GM21576 (cell line): ENCODE results near the gene MCC.
"Not testable (repeated sequence)": the region's sequence is repeated elsewhere in the genome, so short reads cannot be mapped to it uniquely, and the experiment has no call there.

ENCODE experiments used
- ATAC-seq: cut with Tn5 transposase; IDR thresholded peaks from one replicate; pipeline ENCODE4 v1.9.1; 2021; ENCODE audit warnings: mild to moderate bottlenecking, moderate library complexity; ENCODE audit not compliant: unreplicated experiment

MCC gene

GRCh38 chr5:113491022-113491421 is 2.8 kb upstream of the MCC start:
- no peak for ATAC-seq

- no peak for ATAC-seq
Measured at GRCh38 chr5:113490317-113490716, 2.1 kb upstream of the MCC start.

GRCh38 chr5:113489299-113489698 is 1.0 kb upstream of the MCC start:
- no peak for ATAC-seq

- no peak for ATAC-seq
Measured at GRCh38 chr5:113488645-113489184, 462 bp upstream of the MCC start.

- no peak for ATAC-seq
Measured at GRCh38 chr5:113487416-113487780, 855 bp downstream of the MCC start.

GRCh38 chr5:113480243-113480642 is 8.0 kb downstream of the MCC start:
- ATAC-seq = no peak

- ATAC-seq = no peak
Measured at GRCh38 chr5:113478691-113479090, 9.6 kb downstream of the MCC start.

- no peak for ATAC-seq
Measured at GRCh38 chr5:113474100-113474728, 14.0 kb downstream of the MCC start.

- no peak for ATAC-seq
Measured at GRCh38 chr5:113463032-113463431, 25.2 kb downstream of the MCC start.

GRCh38 chr5:113457106-113457505 is 31.1 kb downstream of the MCC start:
- not testable (repeated sequence) for ATAC-seq

- ATAC-seq = no peak
Measured at GRCh38 chr5:113452941-113453340, 35.3 kb downstream of the MCC start.

- ATAC-seq = no peak
Measured at GRCh38 chr5:113451797-113452196, 36.5 kb downstream of the MCC start.

GRCh38 chr5:113450929-113451328 is 37.3 kb downstream of the MCC start:
- ATAC-seq = no peak

GRCh38 chr5:113450462-113450861 is 37.8 kb downstream of the MCC start:
- ATAC-seq = no peak

- ATAC-seq = no peak
Measured at GRCh38 chr5:113448252-113448651, 40.0 kb downstream of the MCC start.

- ATAC-seq = no peak
Measured at GRCh38 chr5:113447498-113448050, 40.7 kb downstream of the MCC start.

GRCh38 chr5:113446358-113446927 is 41.8 kb downstream of the MCC start:
- no peak for ATAC-seq

- ATAC-seq = no peak
Measured at GRCh38 chr5:113437111-113437510, 51.1 kb downstream of the MCC start.

GRCh38 chr5:113435575-113435974 is 52.7 kb downstream of the MCC start:
- no peak for ATAC-seq

- ATAC-seq = no peak
Measured at GRCh38 chr5:113434889-113435288, 53.4 kb downstream of the MCC start, which contains the start of gene TSSK1B. Gene TSSK1B (minus strand): TSS chr5:113434989. CDS start chr5:113434839, 150 bp downstream.

GRCh38 chr5:113433862-113434612 is 54.2 kb downstream of the MCC start:
- no peak for ATAC-seq

- no peak for ATAC-seq
Measured at GRCh38 chr5:113433071-113433470, 55.2 kb downstream of the MCC start.
